Mucosa of rectum (tissue), 2 donors: ENCODE measurements around the gene ARMC9.
A peak's percentile ranks its signal among the peaks of the same experiment; 100 is the strongest.

Source experiments
- H3K27ac ChIP-seq, 2 donors: one replicate each; pipeline ENCODE4 v1.7.0; 2013; ENCODE audit warnings: inconsistent platforms in 2 of 2, low read depth in 2 of 2, low read length in 2 of 2
- H3K27me3 ChIP-seq, 2 donors: one replicate each; pipeline ENCODE4 v1.7.0; 2013; ENCODE audit warnings: low read length in 2 of 2; ENCODE audit not compliant: control insufficient read depth in 2 of 2, insufficient read depth in 2 of 2
- H3K36me3 ChIP-seq, 2 donors: one replicate each; pipeline ENCODE4 v1.7.0; 2013; ENCODE audit warnings: low read length in 2 of 2; ENCODE audit not compliant: control insufficient read depth in 2 of 2, insufficient read depth in 2 of 2
- H3K4me1 ChIP-seq, 2 donors: one replicate each; pipeline ENCODE4 v1.7.0; 2013; ENCODE audit warnings: low read length in 2 of 2, mild to moderate bottlenecking in 1 of 2; ENCODE audit not compliant: control insufficient read depth in 2 of 2, insufficient read depth in 2 of 2
- H3K4me3 ChIP-seq, 2 donors: one replicate each; pipeline ENCODE4 v1.7.0; 2013; ENCODE audit warnings: low read length in 2 of 2
- H3K9ac ChIP-seq, 2 donors: one replicate each; pipeline ENCODE4 v1.7.0; 2013; ENCODE audit warnings: low read length in 2 of 2, low read depth in 1 of 2, mild to moderate bottlenecking in 1 of 2
- H3K9me3 ChIP-seq, 2 donors: one replicate each; pipeline ENCODE4 v1.7.0; 2013; ENCODE audit warnings: low read length in 2 of 2; ENCODE audit not compliant: control insufficient read depth in 2 of 2
- donor health status: healthy.
- donor health status: Normal muscosa, but diverticular disease.

ARMC9 gene

GRCh38 chr2:231257763-231258162 is 59.3 kb downstream of the ARMC9 start:
- Histone ChIP-seq H3K4me1 (peaks cover 5 to 14% of the 10 kb centered on the region in 2 donors), H3K9me3 (no peaks in the 10 kb centered on the region), H3K27me3 (no peaks in the 10 kb centered on the region), H3K4me3 (no peak overlapping the region), H3K27ac (peak overlapping the region; percentile 45 to 65), H3K9ac (peak overlapping the region in 1 of 2 donors; percentile 15), H3K36me3 (no peaks in the 10 kb centered on the region)

GRCh38 chr2:231258701-231259100 is 60.3 kb downstream of the ARMC9 start:
- Histone ChIP-seq H3K9me3 (no peaks in the 10 kb centered on the region), H3K4me1 (peaks cover 5 to 14% of the 10 kb centered on the region in 2 donors), H3K36me3 (peaks cover 0 to 2% of the 10 kb centered on the region in 2 donors), H3K9ac (no peak overlapping the region), H3K27me3 (no peaks in the 10 kb centered on the region), H3K4me3 (no peak overlapping the region), H3K27ac (peak overlapping the region; percentile 45 to 65)

GRCh38 chr2:231259104-231259503 is 60.7 kb downstream of the ARMC9 start:
- peak overlapping the region; percentile 31 to 45 for H3K27ac ChIP-seq
- H3K4me1 ChIP-seq, result peaks cover 5 to 14% of the 10 kb centered on the region in 2 donors
- H3K9me3 ChIP-seq, result no peaks in the 10 kb centered on the region
- H3K27me3 ChIP-seq, result no peaks in the 10 kb centered on the region
- H3K4me3 ChIP-seq, result no peak overlapping the region
- H3K36me3 ChIP-seq, result peaks cover 0 to 2% of the 10 kb centered on the region in 2 donors
- no peak overlapping the region for H3K9ac ChIP-seq

- no peak overlapping the region for H3K9ac ChIP-seq
- peaks cover 0 to 2% of the 10 kb centered on the region in 2 donors for H3K36me3 ChIP-seq
- H3K27ac ChIP-seq, result no peak overlapping the region
- no peak overlapping the region for H3K4me3 ChIP-seq
- no peaks in the 10 kb centered on the region for H3K9me3 ChIP-seq
- H3K27me3 ChIP-seq, result no peaks in the 10 kb centered on the region
- peaks cover 5 to 14% of the 10 kb centered on the region in 2 donors for H3K4me1 ChIP-seq
These were observed 62.2 kb downstream of the ARMC9 start for GRCh38 chr2:231260442-231261208.

GRCh38 chr2:231263118-231263831 is 64.8 kb downstream of the ARMC9 start:
- H3K36me3 ChIP-seq, result peaks cover 0 to 2% of the 10 kb centered on the region in 2 donors
- no peak overlapping the region for H3K4me3 ChIP-seq
- H3K27ac ChIP-seq, result no peak overlapping the region
- H3K9me3 ChIP-seq, result no peaks in the 10 kb centered on the region
- no peaks in the 10 kb centered on the region for H3K27me3 ChIP-seq
- no peak overlapping the region for H3K9ac ChIP-seq
- peaks cover 5 to 8% of the 10 kb centered on the region in 2 donors for H3K4me1 ChIP-seq

GRCh38 chr2:231270221-231271114 is 72.0 kb downstream of the ARMC9 start:
- no peak overlapping the region for H3K4me3 ChIP-seq
- H3K9me3 ChIP-seq, result no peaks in the 10 kb centered on the region
- H3K9ac ChIP-seq, result no peak overlapping the region
- H3K27ac ChIP-seq, result peak overlapping the region in 1 of 2 donors; percentile 9
- H3K4me1 ChIP-seq, result no peaks in the 10 kb centered on the region
- peaks cover 2 to 14% of the 10 kb centered on the region in 2 donors for H3K36me3 ChIP-seq
- H3K27me3 ChIP-seq, result no peaks in the 10 kb centered on the region

GRCh38 chr2:231272991-231273390 is 74.6 kb downstream of the ARMC9 start:
- no peak overlapping the region for H3K4me3 ChIP-seq
- no peaks in the 10 kb centered on the region for H3K9me3 ChIP-seq
- H3K27ac ChIP-seq, result no peak overlapping the region
- no peaks in the 10 kb centered on the region for H3K27me3 ChIP-seq
- no peaks in the 10 kb centered on the region for H3K4me1 ChIP-seq
- H3K9ac ChIP-seq, result no peak overlapping the region
- H3K36me3 ChIP-seq, result peaks cover 2 to 14% of the 10 kb centered on the region in 2 donors

- H3K4me3 ChIP-seq, result no peak overlapping the region
- peaks cover 10 to 12% of the 10 kb centered on the region in 2 donors for H3K36me3 ChIP-seq
- no peaks in the 10 kb centered on the region for H3K9me3 ChIP-seq
- no peaks in the 10 kb centered on the region for H3K27me3 ChIP-seq
- no peak overlapping the region for H3K9ac ChIP-seq
- H3K4me1 ChIP-seq, result no peaks in the 10 kb centered on the region
- no peak overlapping the region for H3K27ac ChIP-seq
These were observed 78.6 kb downstream of the ARMC9 start for GRCh38 chr2:231276987-231277386.

GRCh38 chr2:231277962-231278361 is 79.5 kb downstream of the ARMC9 start:
- Histone ChIP-seq H3K36me3 (peaks cover 10 to 12% of the 10 kb centered on the region in 2 donors), H3K9ac (no peak overlapping the region), H3K27ac (no peak overlapping the region), H3K4me1 (no peaks in the 10 kb centered on the region), H3K4me3 (no peak overlapping the region), H3K27me3 (no peaks in the 10 kb centered on the region), H3K9me3 (no peaks in the 10 kb centered on the region)
